ENCODE measurements around the gene SLC38A3. TPM values are rescaled to one million over a fixed set of nuclear protein-coding genes. Genes with fewer than 3 reads are reported as not detected.

Gene SLC38A3
- polyA plus RNA-seq, 1 experiment = 0.06 TPM

DNA sequence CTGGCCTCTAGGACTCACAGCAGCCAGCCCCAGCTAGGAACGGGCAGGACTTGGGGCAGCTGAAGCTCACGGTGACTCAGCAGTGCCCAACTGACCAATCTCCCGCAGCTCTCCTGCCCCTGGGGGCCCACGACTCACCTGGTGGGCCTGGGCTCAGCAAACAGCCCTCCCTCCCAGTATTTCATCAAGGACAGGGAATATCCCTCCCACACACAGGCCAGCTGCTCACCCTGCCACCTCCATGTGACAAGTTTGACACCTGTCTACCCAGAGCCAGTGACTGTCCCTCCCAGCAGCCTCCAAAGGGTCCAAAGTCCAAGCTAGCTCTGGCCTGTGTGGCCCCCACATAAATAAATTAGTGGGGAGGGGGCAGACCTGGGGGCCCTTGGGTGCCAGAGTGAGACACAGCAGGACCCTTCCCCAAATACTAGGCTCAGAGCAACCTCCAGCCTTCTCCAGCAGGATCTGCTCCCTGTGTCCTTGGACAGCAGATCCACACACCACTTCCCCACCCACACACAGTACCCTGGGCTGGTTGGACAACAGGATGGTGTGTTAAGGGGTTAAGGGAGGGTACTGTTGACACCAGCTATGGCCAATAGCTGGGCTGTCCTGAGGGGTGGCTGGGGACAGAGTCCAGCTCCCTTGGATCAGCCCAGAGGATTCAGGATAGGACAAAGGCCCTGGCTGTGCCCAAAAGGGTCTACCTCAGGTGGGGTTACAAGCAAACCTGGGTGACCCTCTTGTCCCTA lies 9.4 kb upstream of the SLC38A3 start:
- H3K27me3 ChIP-seq (ENCODE audit: control insufficient read depth, insufficient read depth, low read length) = peaks cover 38% of the 10 kb centered on the region
- no peak for TF ChIP-seq CTCF (IDR thresholded peaks at IDR 0.05; ENCODE audit: low read depth, low read length)
- CTCF ChIA-PET = interaction anchor here (1.0 to 9.3 kb wide), 9 partner anchors 8 to 141 kb away, joined by 3 to 324 read pairs (median 18); partner anchors contain the start of gene SLC38A3
- H3K9me3 ChIP-seq (ENCODE audit: control insufficient read depth, insufficient read depth, low read length) = no peaks in the 10 kb centered on the region; the same call in 1 of the 2 replicates
- POLR2A ChIA-PET = interaction anchor here (0.6 to 1.6 kb wide), 3 partner anchors 40 to 140 kb away, joined by 3 to 6 read pairs (median 4); partner anchors contain the start of gene GNAI2
- H3K27ac ChIP-seq (ENCODE audit: low read depth, low read length) = no peak overlapping the region
- H3K4me3 ChIP-seq (ENCODE audit: low read depth, low read length) = no peak overlapping the region
- DNase-seq (ENCODE audit: low read depth, low spot score) = no peak

- no peak overlapping the region for H3K4me3 ChIP-seq (ENCODE audit: low read depth, low read length)
- no peak for DNase-seq (ENCODE audit: low read depth, low spot score)
- no peaks in the 10 kb centered on the region; the same call in 1 of the 2 replicates for H3K9me3 ChIP-seq (ENCODE audit: control insufficient read depth, insufficient read depth, low read length)
- no peak for TF ChIP-seq CTCF (IDR thresholded peaks at IDR 0.05; ENCODE audit: low read depth, low read length)
- no peak overlapping the region for H3K27ac ChIP-seq (ENCODE audit: low read depth, low read length)
- ChIA-PET CTCF (interaction anchor here (3.4 to 9.0 kb wide), 4 partner anchors 14 to 128 kb away, joined by 15 to 324 read pairs (median 32); no protein-coding TSS in a partner anchor), POLR2A (interaction anchor here (1.2 kb wide), 1 partner anchor 39 kb away, joined by 3 read pairs; the partner anchor contains the start of gene GNAI2)
- H3K27me3 ChIP-seq (ENCODE audit: control insufficient read depth, insufficient read depth, low read length) = peaks cover 36% of the 10 kb centered on the region
These were observed 8.7 kb upstream of the SLC38A3 start for GRCh38 chr3:50196253-50196801.

- ChIA-PET POLR2A (no interaction called here), CTCF (interaction anchor here (0.5 to 4.2 kb wide), 4 partner anchors 9 to 81 kb away, joined by 3 to 42 read pairs (median 14); partner anchors contain the start of gene GNAT1)
- Histone ChIP-seq H3K4me3 (ENCODE audit: low read depth, low read length) (no peak overlapping the region), H3K9me3 (ENCODE audit: control insufficient read depth, insufficient read depth, low read length) (no peaks in the 10 kb centered on the region), H3K27ac (ENCODE audit: low read depth, low read length) (no peak overlapping the region), H3K27me3 (ENCODE audit: control insufficient read depth, insufficient read depth, low read length) (peaks cover 49% of the 10 kb centered on the region)
- no peak for TF ChIP-seq CTCF (IDR thresholded peaks at IDR 0.05; ENCODE audit: low read depth, low read length)
- no peak for DNase-seq (ENCODE audit: low read depth, low spot score)
These were observed 3.3 kb upstream of the SLC38A3 start for GRCh38 chr3:50201573-50202315.

- no peak for TF ChIP-seq CTCF (IDR thresholded peaks at IDR 0.05; ENCODE audit: low read depth, low read length)
- no peak overlapping the region for H3K27ac ChIP-seq (ENCODE audit: low read depth, low read length)
- H3K9me3 ChIP-seq (ENCODE audit: control insufficient read depth, insufficient read depth, low read length) = no peaks in the 10 kb centered on the region
- no peak for DNase-seq (ENCODE audit: low read depth, low spot score)
- ChIA-PET CTCF (interaction anchor here (0.9 to 4.2 kb wide), 3 partner anchors 10 to 24 kb away, joined by 3 to 42 read pairs (median 22); partner anchors contain the start of gene GNAT1), POLR2A (no interaction called here)
- no peak overlapping the region for H3K4me3 ChIP-seq (ENCODE audit: low read depth, low read length)
- H3K27me3 ChIP-seq (ENCODE audit: control insufficient read depth, insufficient read depth, low read length) = peaks cover 53% of the 10 kb centered on the region
These were observed 2.5 kb upstream of the SLC38A3 start for GRCh38 chr3:50202353-50203112.
